ENCODE data around the gene PLA2G4B.
A peak's percentile ranks its signal among the peaks of the same experiment; 100 is the strongest.
"Not testable (repeated sequence)": the region's sequence is repeated elsewhere in the genome, so short reads cannot be mapped to it uniquely, and the experiment has no call there.

The PLA2G4B gene

GRCh38 chr15:41827880-41828806 is 10.5 kb upstream of the PLA2G4B start, which contains the start of gene JMJD7:
Gene JMJD7, plus strand, starts transcription at chr15:41828092. Its CDS starts 33 bp downstream, at chr15:41828125.
- peak; percentile 97 for DNase-seq

GRCh38 chr15:41828807-41829141 is 9.9 kb upstream of the PLA2G4B start:
- no peak for DNase-seq

- DNase-seq, result no peak
Observed at GRCh38 chr15:41829959-41830646, 8.5 kb upstream of the PLA2G4B start.

GRCh38 chr15:41831291-41831690 is 7.4 kb upstream of the PLA2G4B start:
- not testable (repeated sequence) for DNase-seq

GRCh38 chr15:41832208-41832607 is 6.4 kb upstream of the PLA2G4B start:
- DNase-seq, result no peak

GRCh38 chr15:41832875-41833274 is 5.8 kb upstream of the PLA2G4B start:
- no peak for DNase-seq

- DNase-seq, result no peak
Observed at GRCh38 chr15:41834096-41834495, 4.6 kb upstream of the PLA2G4B start.

GRCh38 chr15:41836073-41836472 is 2.6 kb upstream of the PLA2G4B start:
- DNase-seq, result no peak

- DNase-seq, result no peak
Observed at GRCh38 chr15:41836713-41837454, 1.8 kb upstream of the PLA2G4B start.

GRCh38 chr15:41839781-41840491 is 1.3 kb downstream of the PLA2G4B start:
- DNase-seq, result no peak

GRCh38 chr15:41840673-41841072 is 2.0 kb downstream of the PLA2G4B start:
- DNase-seq, result no peak

GRCh38 chr15:41841131-41841530 is 2.5 kb downstream of the PLA2G4B start:
- DNase-seq, result no peak

- DNase-seq, result no peak
Observed at GRCh38 chr15:41842229-41842628, 3.6 kb downstream of the PLA2G4B start.

GRCh38 chr15:41843571-41843970 is 4.9 kb downstream of the PLA2G4B start:
- no peak for DNase-seq

GRCh38 chr15:41844814-41845213 is 6.2 kb downstream of the PLA2G4B start:
- DNase-seq, result no peak

- no peak for DNase-seq
Observed at GRCh38 chr15:41847206-41847605, 8.6 kb downstream of the PLA2G4B start.

GRCh38 chr15:41847981-41848380 is 9.3 kb downstream of the PLA2G4B start:
- DNase-seq, result no peak

- no peak for DNase-seq
Observed at GRCh38 chr15:41848631-41849030, 10.0 kb downstream of the PLA2G4B start.

GRCh38 chr15:41849204-41849603 is 10.6 kb downstream of the PLA2G4B start:
- no peak for DNase-seq

- no peak for DNase-seq
Observed at GRCh38 chr15:41849861-41850260, 11.2 kb downstream of the PLA2G4B start.

GRCh38 chr15:41850482-41851166 is 12.0 kb downstream of the PLA2G4B start:
- DNase-seq, result no peak

- no peak for DNase-seq
Observed at GRCh38 chr15:41851167-41851523, 12.5 kb downstream of the PLA2G4B start.
